Muscle layer of colon (tissue), 2 donors: Measurements from ENCODE around the gene IRX2.

Experiments used
- H3K27ac ChIP-seq: one replicate; pipeline ENCODE4 v1.7.0; 2013; ENCODE audit warnings: low read depth, mild to moderate bottlenecking, low read length, moderate library complexity
- H3K27me3 ChIP-seq, 2 donors: one replicate each; pipeline ENCODE4 v1.7.0; 2013; ENCODE audit warnings: low read length in 2 of 2, mild to moderate bottlenecking in 2 of 2; ENCODE audit not compliant: insufficient read depth in 2 of 2, control insufficient read depth in 1 of 2
- H3K36me3 ChIP-seq: one replicate; pipeline ENCODE4 v1.7.0; 2013; ENCODE audit warnings: mild to moderate bottlenecking, low read length; ENCODE audit not compliant: insufficient read depth
- H3K4me1 ChIP-seq: one replicate; pipeline ENCODE4 v1.7.0; 2013; ENCODE audit warnings: mild to moderate bottlenecking, low read length; ENCODE audit not compliant: insufficient read depth
- H3K4me3 ChIP-seq, 2 donors: one replicate each; pipeline ENCODE4 v1.7.0; 2013; ENCODE audit warnings: low read length in 2 of 2, low read depth in 1 of 2, mild to moderate bottlenecking in 1 of 2, moderate library complexity in 1 of 2
- H3K9ac ChIP-seq: one replicate; pipeline ENCODE4 v1.7.0; 2013; ENCODE audit warnings: low read length
- H3K9me3 ChIP-seq: one replicate; pipeline ENCODE4 v1.7.0; 2013; ENCODE audit warnings: mild to moderate bottlenecking, low read length
- donor health status: abdominal sarcoma.
- donor health status: Adenocarcinoma of cecum.

The IRX2 gene

GRCh38 chr5:2751592-2752021 is at the start of gene IRX2:
Gene IRX2 (minus strand): TSS chr5:2751677. CDS start chr5:2751413, 264 bp downstream.
- Histone ChIP-seq H3K27me3 (peaks cover 49 to 82% of the 10 kb centered on the region in 2 donors), H3K4me1 (peaks cover 6% of the 10 kb centered on the region), H3K36me3 (no peaks in the 10 kb centered on the region), H3K9me3 (no peaks in the 10 kb centered on the region), H3K4me3 (no peak within 1 kb of the TSS), H3K9ac (no peak within 1 kb of the TSS), H3K27ac (no peak within 1 kb of the TSS)

- Histone ChIP-seq H3K27ac (no peak overlapping the region), H3K4me3 (no peak overlapping the region), H3K36me3 (no peaks in the 10 kb centered on the region), H3K4me1 (no peaks in the 10 kb centered on the region), H3K9ac (no peak overlapping the region), H3K9me3 (no peaks in the 10 kb centered on the region), H3K27me3 (no peaks in the 10 kb centered on the region)
Observed at GRCh38 chr5:2800035-2800434, 48.6 kb upstream of the IRX2 start.

- H3K27ac ChIP-seq, result no peak overlapping the region
- H3K9ac ChIP-seq, result no peak overlapping the region
- H3K4me3 ChIP-seq, result no peak overlapping the region
- no peaks in the 10 kb centered on the region for H3K9me3 ChIP-seq
- H3K4me1 ChIP-seq, result no peaks in the 10 kb centered on the region
- no peaks in the 10 kb centered on the region for H3K27me3 ChIP-seq
- H3K36me3 ChIP-seq, result no peaks in the 10 kb centered on the region
Observed at GRCh38 chr5:2797981-2798380, 46.5 kb upstream of the IRX2 start.

- H3K36me3 ChIP-seq, result no peaks in the 10 kb centered on the region
- no peak overlapping the region for H3K27ac ChIP-seq
- no peak overlapping the region for H3K9ac ChIP-seq
- no peaks in the 10 kb centered on the region for H3K27me3 ChIP-seq
- H3K9me3 ChIP-seq, result no peaks in the 10 kb centered on the region
- H3K4me1 ChIP-seq, result no peaks in the 10 kb centered on the region
- H3K4me3 ChIP-seq, result no peak overlapping the region
Observed at GRCh38 chr5:2797160-2797559, 45.7 kb upstream of the IRX2 start.

- H3K9me3 ChIP-seq, result no peaks in the 10 kb centered on the region
- no peaks in the 10 kb centered on the region for H3K27me3 ChIP-seq
- H3K36me3 ChIP-seq, result no peaks in the 10 kb centered on the region
- H3K27ac ChIP-seq, result no peak overlapping the region
- no peaks in the 10 kb centered on the region for H3K4me1 ChIP-seq
- H3K9ac ChIP-seq, result no peak overlapping the region
- H3K4me3 ChIP-seq, result no peak overlapping the region
Observed at GRCh38 chr5:2783223-2783622, 31.7 kb upstream of the IRX2 start.

GRCh38 chr5:2782658-2783057 is 31.2 kb upstream of the IRX2 start:
- Histone ChIP-seq H3K4me3 (no peak overlapping the region), H3K27me3 (no peaks in the 10 kb centered on the region), H3K9me3 (no peaks in the 10 kb centered on the region), H3K27ac (no peak overlapping the region), H3K4me1 (no peaks in the 10 kb centered on the region), H3K9ac (no peak overlapping the region), H3K36me3 (no peaks in the 10 kb centered on the region)

GRCh38 chr5:2780421-2781171 is 29.1 kb upstream of the IRX2 start:
- Histone ChIP-seq H3K36me3 (no peaks in the 10 kb centered on the region), H3K27ac (no peak overlapping the region)

GRCh38 chr5:2779459-2779858 is 28.0 kb upstream of the IRX2 start:
- Histone ChIP-seq H3K9me3 (no peaks in the 10 kb centered on the region), H3K36me3 (no peaks in the 10 kb centered on the region), H3K27ac (no peak overlapping the region), H3K27me3 (no peaks in the 10 kb centered on the region), H3K4me1 (no peaks in the 10 kb centered on the region), H3K4me3 (no peak overlapping the region), H3K9ac (no peak overlapping the region)

More at GRCh38 chr5:2780421-2781171, 29.1 kb upstream of the IRX2 start:
- Histone ChIP-seq H3K9ac (no peak overlapping the region), H3K4me1 (no peaks in the 10 kb centered on the region), H3K27me3 (no peaks in the 10 kb centered on the region), H3K9me3 (no peaks in the 10 kb centered on the region), H3K4me3 (no peak overlapping the region)

- H3K4me3 ChIP-seq, result no peak overlapping the region
- no peaks in the 10 kb centered on the region for H3K4me1 ChIP-seq
- no peaks in the 10 kb centered on the region for H3K9me3 ChIP-seq
- H3K9ac ChIP-seq, result no peak overlapping the region
- no peaks in the 10 kb centered on the region for H3K27me3 ChIP-seq
- no peaks in the 10 kb centered on the region for H3K36me3 ChIP-seq
- H3K27ac ChIP-seq, result no peak overlapping the region
Observed at GRCh38 chr5:2776337-2777302, 25.1 kb upstream of the IRX2 start.

- H3K36me3 ChIP-seq, result no peaks in the 10 kb centered on the region
- no peak overlapping the region for H3K4me3 ChIP-seq
- H3K27me3 ChIP-seq, result no peaks in the 10 kb centered on the region
- H3K4me1 ChIP-seq, result no peaks in the 10 kb centered on the region
- H3K27ac ChIP-seq, result no peak overlapping the region
- no peaks in the 10 kb centered on the region for H3K9me3 ChIP-seq
- H3K9ac ChIP-seq, result no peak overlapping the region
Observed at GRCh38 chr5:2773327-2773726, 21.9 kb upstream of the IRX2 start.

- Histone ChIP-seq H3K9ac (no peak overlapping the region), H3K9me3 (no peaks in the 10 kb centered on the region), H3K27ac (no peak overlapping the region), H3K4me1 (no peaks in the 10 kb centered on the region), H3K4me3 (no peak overlapping the region), H3K27me3 (peaks cover 0 to 7% of the 10 kb centered on the region in 2 donors), H3K36me3 (no peaks in the 10 kb centered on the region)
Observed at GRCh38 chr5:2767089-2767488, 15.6 kb upstream of the IRX2 start.
